HTERT RPE-1 (cell line): Measurements from ENCODE around the gene AQP2.

ENCODE experiments used
- in situ Hi-C: fragments of 300-500 bp; cut with MboI; formaldehyde crosslinking; loops from 4 replicates; pipeline ENCODE4 v1.14.3; 2020; ENCODE audit warnings: low sequenced_read_pairs

Gene AQP2

GRCh38 chr12:49967777-49968250 is 17.3 kb downstream of the AQP2 start:
- in situ Hi-C loops, result no loop called here

GRCh38 chr12:49968471-49968870 is 17.9 kb downstream of the AQP2 start:
- in situ Hi-C loops, result no loop called here

DNA sequence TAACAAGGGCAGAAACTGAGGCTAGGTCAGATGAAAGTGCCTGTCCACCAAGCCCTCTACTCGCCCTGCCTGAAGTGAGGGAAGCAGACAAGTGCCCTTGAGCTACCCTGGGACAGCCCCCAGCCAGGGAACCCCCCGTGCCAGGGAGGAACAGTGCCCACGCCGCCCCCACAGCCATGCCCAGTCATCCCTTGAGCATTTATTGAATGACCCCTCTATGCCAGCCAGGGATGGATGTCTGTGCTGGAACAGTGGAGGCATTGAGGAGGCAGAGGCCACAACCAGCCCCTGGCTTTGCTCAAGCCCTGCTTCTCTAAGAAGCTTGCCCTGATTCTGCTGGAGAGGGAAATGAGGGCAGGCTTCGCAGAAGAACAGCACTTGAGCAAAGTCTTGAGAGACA is 18.5 kb downstream of the AQP2 start:
- in situ Hi-C loops, result no loop called here

DNA sequence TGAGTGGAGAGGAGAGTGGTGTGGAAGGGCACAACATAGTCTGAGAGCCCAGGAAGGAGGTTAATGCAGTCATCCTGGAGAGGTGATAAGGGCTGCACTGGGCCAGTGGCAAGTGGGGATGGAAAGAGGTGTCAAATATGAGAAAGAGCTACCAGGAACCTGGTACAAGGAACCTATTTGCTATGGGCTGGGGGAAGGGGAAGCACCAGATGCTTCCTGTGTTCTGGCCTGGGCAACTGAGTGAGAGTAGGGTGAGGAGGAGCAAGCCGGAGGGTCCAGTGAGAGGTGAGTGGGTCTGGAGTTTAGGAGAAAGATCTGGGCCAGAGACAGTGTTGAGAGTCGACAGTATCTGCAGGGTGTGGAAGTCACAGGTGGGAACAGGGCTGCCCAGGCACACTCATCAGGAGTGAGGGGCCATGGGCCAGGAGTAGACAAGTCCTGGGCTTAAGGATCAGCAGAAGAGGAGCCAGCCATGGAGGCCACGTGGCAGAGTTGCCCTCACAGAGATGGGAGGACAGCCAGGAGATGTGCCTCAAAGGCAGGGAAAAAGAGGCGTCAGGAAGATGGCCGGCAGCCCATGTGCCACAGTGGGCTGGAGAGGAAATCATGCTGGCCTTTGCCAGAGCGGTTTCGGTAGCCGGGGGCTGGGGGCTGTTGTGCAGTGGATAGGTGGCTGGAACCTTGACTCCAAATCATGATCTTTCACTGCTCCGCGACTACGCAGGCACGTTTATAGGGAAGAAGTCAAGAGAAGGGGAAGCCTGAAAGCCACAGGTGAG is 19.3 kb downstream of the AQP2 start:
- in situ Hi-C loops, result no loop called here

DNA sequence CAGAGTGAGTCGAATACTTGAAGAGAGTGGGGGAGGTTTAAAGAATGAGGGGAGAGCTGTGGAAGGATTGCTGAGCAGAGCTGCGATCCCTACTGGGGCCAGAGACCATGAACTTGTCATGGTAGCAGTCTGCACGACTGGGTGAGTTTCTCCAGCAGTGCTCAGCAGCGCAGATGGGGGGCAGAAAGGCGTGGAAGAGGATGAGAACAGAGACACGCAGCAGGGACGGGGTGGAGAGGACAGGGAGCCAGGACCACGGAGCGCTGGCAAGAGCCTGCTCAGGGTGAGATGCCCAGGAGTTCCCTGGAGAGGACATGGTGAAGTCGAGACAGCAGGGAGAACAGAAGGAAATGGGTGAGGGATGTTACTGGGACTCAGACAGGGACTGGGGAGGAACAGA is 20.1 kb downstream of the AQP2 start:
- in situ Hi-C loops, result no loop called here

DNA sequence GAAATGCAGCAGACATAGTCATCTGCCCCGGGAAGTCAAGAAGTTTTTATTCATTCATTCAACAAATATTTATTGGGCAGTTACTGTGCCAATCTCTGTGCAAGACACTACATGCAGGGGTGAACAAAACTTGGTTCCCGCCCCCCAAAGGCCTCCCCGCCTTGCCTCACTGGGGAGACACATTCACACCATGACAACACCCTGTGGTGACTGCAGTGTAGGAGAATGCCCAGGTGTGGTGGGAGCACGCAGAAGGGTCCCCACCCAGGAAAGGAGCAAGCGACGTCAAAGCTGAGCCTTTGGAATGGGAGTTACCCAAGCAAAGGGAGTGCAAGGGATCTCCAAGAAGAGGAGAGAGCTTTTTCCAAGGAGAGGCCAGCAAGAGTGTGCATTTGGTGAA is 20.6 kb downstream of the AQP2 start:
- in situ Hi-C loops, result no loop called here

DNA sequence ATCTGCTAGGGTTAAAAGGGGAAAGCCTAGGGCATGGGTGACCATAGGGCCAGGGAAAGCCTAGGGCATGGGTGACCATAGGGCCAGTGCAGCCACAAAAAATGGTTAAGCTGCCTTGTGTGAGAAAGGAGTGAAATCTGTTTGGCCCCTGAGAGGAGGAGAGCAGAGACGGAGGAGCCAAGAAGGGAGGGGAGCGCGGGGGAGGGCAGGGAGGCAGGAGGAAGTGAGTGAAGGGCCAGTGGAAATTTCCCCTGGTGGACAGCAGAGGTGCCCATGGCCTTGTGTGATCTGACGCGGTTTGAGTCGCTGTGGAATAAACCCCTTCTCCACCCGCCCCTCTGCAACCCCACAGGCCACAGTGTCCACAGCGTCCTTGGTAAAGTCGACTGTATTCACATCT is 21.6 kb downstream of the AQP2 start:
- in situ Hi-C loops, result no loop called here

DNA sequence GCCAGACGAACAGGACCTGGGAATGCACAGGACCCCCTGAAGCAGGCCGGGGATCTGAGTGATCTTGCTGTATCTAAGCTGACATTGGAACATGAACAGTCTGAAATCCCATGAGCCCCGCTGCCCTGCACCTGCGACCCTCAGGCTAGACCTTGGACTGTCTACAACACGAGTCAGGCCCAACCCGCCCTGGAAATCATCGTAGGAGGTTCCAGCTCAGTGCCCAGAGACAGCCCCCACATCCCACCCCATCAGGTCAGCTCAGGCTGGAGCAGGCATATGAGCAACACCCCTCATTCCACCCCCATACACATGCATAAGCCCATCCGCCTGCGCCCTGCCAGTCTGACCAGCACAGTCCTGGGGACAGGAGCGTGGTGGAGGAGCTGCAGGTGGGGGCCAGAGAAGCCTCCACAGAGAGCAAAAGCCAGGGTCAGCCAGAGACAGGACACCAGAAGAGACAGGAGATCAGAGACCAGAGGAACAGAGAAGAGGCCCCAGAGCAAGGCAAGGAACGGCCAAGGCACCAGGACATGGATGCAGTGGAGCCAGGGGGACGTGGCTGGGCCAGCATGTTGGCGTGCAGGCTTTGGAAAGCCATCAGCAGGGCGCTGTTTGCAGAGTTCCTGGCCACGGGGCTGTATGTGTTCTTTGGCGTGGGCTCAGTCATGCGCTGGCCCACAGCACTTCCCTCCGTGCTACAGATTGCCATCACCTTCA is 22.3 kb downstream of the AQP2 start, which contains the start of gene AQP6:
Gene AQP6 (plus strand): TSS at position 307 of the 720 bp plus-strand sequence. CDS start 227 bp downstream, at position 534.
- in situ Hi-C loops, result no loop called here

DNA sequence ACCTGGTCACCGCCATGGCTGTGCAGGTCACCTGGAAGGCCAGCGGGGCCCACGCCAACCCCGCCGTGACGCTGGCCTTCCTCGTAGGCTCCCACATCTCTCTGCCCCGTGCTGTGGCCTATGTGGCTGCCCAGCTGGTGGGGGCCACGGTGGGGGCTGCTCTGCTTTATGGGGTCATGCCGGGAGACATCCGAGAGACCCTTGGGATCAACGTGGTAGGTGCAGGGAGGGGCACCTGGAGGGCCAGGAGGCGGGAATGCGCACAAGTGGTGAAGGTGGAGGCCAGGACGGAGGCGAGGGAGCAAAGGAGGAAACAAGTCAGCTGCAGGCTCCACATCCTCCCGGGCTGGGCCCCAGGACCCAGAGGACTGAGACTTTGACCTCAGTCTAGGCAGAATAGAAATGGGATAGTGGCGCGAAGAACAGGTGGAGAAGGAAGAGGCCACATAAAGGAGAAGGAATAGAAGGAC is 22.9 kb downstream of the AQP2 start:
- in situ Hi-C loops, result no loop called here

DNA sequence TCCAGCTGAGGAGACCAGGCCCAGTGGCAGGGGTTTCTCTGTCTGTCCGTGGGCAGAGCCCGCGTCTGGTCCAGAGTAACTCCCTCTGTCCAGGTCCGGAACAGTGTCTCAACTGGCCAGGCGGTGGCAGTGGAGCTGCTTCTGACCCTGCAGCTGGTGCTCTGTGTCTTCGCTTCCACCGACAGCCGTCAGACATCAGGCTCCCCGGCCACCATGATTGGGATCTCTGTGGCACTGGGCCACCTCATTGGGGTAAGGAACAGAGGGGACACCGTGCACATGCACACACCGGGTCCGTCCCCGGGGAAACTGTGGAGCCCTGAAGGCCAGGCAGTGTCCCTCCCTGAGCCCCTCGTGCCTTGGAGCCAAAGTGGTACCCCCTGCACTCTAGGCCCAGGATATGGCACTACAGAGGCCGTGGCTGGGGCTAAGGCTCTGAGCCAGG is 23.7 kb downstream of the AQP2 start:
- in situ Hi-C loops, result no loop called here

DNA sequence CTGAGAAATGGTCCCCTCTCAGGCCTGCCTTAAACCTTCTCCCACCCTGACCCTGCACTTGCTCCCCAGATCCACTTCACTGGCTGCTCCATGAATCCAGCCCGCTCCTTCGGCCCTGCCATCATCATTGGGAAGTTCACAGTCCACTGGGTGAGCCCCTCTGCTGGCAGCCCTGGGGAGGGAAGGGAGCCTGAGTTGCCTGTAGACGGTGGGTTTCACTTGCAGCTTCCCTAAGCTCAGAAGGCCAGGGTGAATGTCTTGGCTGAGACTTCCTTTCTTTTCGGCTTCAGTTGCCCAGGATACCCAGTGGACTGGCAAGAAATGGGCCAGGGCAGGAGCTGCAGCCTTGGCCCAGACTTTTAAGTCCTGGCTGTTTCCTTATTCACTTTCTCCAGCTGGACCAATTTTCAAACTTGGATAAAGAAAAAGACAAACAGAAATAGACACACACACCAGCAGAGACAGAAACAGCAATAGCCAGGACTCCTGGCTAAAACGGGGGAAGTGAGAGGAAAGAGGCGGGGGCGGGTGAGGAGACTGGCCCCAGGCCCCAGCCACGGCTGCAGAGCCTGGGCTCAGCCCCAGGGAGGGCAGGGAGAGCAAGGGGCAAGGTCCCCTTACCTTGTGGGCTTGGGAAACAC is 24.3 kb downstream of the AQP2 start:
- in situ Hi-C loops, result no loop called here

DNA sequence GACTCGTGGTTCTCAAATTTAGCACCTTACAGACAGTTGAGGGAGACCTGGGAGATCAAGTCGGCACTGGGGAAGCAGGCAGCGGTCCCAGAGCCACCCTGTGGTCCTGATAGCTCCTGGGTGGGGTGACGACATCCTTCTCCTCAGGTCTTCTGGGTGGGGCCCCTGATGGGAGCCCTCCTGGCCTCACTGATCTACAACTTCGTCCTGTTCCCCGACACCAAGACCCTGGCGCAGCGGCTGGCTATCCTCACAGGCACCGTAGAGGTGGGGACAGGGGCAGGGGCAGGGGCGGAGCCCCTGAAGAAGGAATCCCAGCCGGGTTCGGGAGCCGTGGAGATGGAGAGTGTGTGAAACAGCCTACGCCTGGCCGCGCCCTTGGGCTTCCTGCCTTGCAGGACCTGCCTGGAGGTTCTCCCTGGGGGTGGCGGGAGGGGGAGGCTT is 24.8 kb downstream of the AQP2 start:
- in situ Hi-C loops, result no loop called here

DNA sequence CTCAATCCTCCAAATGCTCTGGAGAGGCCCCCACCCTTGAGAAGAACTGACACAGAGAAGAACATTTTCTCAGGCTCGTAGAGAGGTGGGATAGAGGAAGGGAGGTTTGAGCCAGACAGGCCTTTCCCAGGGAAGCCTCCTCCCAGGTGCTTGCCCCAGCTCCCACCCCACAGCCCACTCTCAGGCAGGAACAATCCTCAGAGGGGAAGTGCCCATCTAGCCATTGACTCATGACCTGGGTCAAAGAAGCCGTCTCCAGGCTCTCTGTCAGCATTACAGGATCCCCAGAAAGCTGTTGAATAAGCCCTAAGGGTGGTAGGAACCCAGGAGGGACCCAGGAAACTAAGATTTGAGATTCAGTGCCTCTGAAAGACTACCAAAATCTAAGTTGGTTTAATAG is 26.0 kb downstream of the AQP2 start:
- in situ Hi-C loops, result no loop called here

DNA sequence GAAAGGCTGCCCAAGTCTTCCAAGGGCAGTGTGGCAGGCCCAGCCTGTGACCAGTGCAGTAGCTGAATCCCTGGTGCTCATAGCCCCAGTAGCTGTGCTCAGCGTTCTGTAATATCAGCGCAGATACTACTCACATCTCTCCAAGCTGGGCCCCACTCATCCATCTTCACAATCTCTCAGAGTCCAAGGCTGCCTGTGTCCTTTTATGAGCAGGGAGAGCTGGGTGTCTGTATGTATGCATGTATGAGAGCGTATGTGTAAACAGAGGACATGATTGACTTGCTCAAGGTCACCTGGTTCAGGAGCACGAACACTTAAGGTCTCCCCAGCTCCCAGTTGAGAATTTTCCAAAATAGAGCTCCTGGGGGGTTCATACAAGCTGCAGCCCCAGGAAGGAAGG is 27.6 kb downstream of the AQP2 start:
- in situ Hi-C loops, result no loop called here

DNA sequence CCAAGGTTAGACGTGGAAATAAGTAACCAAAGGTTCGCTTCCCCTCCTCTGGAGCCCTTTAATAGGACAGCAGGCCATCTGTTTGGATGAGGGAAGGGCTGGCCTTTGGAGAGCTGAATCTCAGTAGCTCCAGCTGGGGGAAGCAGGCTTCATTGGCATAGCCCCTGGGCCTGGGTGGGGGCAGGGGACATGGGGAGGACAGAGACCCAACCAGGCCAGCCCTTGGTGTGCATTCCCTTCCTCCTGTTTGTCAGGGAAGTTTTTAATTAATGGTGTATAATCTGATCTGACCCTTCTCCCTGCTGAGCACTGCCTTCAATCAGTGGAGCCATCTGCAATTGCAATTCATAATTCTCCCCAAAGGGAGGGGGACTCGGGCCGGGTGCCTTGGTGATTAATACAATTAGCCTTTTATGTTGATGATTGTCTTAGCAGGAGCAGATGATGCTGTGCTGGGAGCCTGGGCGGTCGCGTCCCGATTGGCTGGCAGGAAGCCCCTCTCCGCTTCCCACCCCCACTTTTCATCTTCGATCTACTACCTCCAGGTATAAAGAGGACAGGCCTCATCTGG is 28.6 kb downstream of the AQP2 start:
- in situ Hi-C loops, result no loop called here

GRCh38 chr12:49979791-49980190 is 29.3 kb downstream of the AQP2 start:
- in situ Hi-C loops, result no loop called here

DNA sequence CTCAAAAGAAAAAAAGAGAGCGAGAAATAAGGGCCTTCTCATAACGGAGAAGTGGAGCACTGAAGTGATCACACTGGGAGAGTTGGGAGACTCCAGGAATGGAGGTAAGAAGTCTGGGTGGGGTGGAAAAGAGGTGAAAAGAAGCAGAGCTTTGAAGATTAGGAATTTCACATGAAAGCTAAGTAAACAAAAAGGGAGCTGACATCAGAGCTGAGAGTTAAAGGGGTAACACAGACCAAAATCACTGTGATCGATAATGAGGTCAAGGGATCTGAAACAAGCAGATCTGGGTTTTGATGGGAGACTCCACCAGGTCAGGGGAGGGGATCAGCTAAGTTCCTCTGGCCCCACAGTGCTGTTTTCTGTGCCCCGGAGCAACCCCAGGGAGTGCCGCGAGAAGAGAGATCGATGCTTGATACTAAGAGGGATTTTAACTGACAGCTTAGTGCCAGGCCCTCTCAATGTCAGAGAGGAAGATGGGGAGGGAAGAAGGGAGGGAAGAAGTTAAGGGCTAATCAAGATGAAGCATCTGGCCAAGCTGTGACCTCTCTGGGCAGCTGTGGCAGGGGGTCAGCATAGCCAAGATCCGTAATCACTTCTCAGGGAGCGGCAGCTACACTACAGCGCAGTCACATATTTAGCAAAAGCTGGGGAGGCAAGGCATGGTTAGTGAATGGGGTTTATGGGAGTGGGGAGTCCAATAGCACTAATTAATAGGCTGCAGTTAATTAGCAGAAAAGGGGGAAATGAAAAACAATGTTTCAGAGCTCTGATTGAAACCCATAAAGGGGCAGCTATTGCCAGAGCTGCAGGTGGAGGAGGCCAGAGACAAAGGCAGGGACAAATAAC is 30.2 kb downstream of the AQP2 start:
- in situ Hi-C loops, result no loop called here

- in situ Hi-C loops, result no loop called here
Measured at GRCh38 chr12:49982246-49983087, 31.9 kb downstream of the AQP2 start.

DNA sequence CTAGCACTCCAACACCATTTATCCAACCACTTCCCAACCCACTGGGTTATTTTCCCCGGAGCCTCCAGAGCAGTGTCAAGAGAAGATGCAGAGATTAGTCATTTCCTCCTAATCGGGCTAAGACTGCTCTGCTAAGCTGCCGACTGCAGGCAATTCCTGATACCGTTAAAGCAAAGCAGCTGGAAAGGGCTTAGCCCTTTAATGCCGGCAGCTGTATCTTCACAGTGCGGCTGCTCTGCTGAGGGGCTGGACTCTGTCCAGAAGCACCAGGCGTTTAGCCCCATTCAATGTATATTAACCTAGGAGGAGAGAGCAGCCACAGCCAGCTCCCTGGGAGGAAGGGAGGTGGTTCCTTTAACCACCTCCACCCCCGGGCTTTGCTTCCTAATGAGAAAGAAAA is 33.4 kb downstream of the AQP2 start:
- in situ Hi-C loops, result no loop called here
